Breast epithelium (tissue), 4 donors: Measurements from ENCODE around the gene GPR63. TPM values are rescaled to one million over a fixed set of nuclear protein-coding genes. Genes with fewer than 3 reads are reported as not detected.

Experiments used
- DNase-seq, 2 donors: peaks; one replicate each; pipeline ENCODE4 v3.0.0-alpha.2; 2019; ENCODE audit warnings: low spot score in 2 of 2
- H3K27ac ChIP-seq, 2 donors: fragments of 200-600 bp; sonication (generic) in 1 of 2; one replicate each; pipeline ENCODE4 v1.5.1; 2016 to 2019; ENCODE audit warnings: mild to moderate bottlenecking in 1 of 2
- H3K27me3 ChIP-seq, 2 donors: fragments of 200-600 bp; sonication (generic) in 1 of 2; one replicate each; pipeline versions ENCODE4 v1.5.1 to v1.6.0; 2017 to 2019; ENCODE audit warnings: control low read depth in 1 of 2, mild to moderate bottlenecking in 1 of 2
- H3K36me3 ChIP-seq: fragments of 200-600 bp; one replicate; pipeline ENCODE4 v1.5.1; 2019
- H3K4me1 ChIP-seq, 2 donors: fragments of 200-600 bp; sonication (generic); one replicate each; pipeline ENCODE4 v1.5.1; 2016 to 2019; ENCODE audit warnings: control low read depth in 1 of 2
- H3K4me3 ChIP-seq, 3 donors: fragments of 200-600 bp; sonication (generic); 1 replicate in 2 of 3; 2 replicates in 1 of 3; pipeline ENCODE4 v1.5.1; 2016 to 2019; ENCODE audit warnings: mild to moderate bottlenecking in 3 of 3, moderate library complexity in 2 of 3
- H3K9me3 ChIP-seq, 2 donors: fragments of 200-600 bp; sonication (generic) in 1 of 2; one replicate each; pipeline ENCODE4 v1.5.1; 2016 to 2019; ENCODE audit warnings: control low read depth in 1 of 2
- CTCF ChIP-seq, 3 donors: fragments of 450-650 bp; IDR thresholded peaks; one replicate each; pipeline ENCODE4 v1.5.1; 2016 to 2017; ENCODE audit warnings: antibody characterized with exemption in 3 of 3, mild to moderate bottlenecking in 3 of 3, moderate library complexity in 3 of 3
- POLR2A ChIP-seq: fragments of 450-650 bp; IDR thresholded peaks from one replicate; pipeline ENCODE4 v1.6.1; 2016; ENCODE audit warnings: antibody characterized with exemption, mild to moderate bottlenecking, moderate library complexity
- POLR2AphosphoS5 ChIP-seq, 3 donors: sonication (generic); formaldehyde crosslinking; IDR thresholded peaks; one replicate each; pipeline ENCODE4 v1.6.1; 2017; ENCODE audit warnings: antibody characterized with exemption in 3 of 3
- intact Hi-C: fragments of 100-400 bp; cut with DNase I; formaldehyde crosslinking; loops from one replicate; pipeline ENCODE4 v1.15.1; 2023; ENCODE audit warnings: low total_unique reads
- total RNA-seq, 3 donors: library from RNA; depleted of rRNA; stranded (reverse); fragments of >200 nt; gene quantifications; one replicate each; pipeline ENCODE4 v1.1.0, GENCODE V29; 2016

GPR63 gene
- total RNA-seq, 3 donors from 2014 or later: 0.16 to 1.0 (median 0.98) TPM

DNA sequence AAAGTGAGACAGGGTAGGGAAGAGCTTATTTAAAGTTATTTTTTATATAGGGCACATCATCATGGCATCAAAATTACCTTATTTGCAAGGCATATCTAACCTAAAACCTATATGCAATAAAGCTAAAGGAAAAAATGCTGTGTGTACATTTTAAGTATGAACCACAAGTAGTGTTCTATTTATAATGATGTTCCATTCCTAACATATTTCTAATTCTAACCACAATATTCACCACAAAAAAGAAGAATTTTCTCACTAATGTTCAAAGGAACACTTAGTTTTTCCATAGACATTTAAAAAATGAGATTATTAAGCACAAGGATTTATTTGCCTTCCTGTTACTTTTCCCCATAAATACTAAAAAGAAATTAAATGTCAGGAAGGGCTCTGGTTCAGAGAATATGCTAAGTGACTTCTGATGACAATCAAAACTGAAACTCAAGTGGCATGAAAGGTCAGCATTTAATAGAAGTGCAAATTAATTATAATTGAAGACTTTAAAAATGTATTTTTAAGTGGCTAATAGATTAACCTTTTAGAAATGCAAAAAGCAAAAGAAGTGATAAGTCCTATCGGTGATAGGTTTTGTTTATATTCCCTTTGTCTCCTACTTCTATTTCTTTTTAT lies 25.1 kb downstream of the GPR63 start:
- H3K9me3 ChIP-seq: no peaks in the 10 kb centered on the region
- H3K36me3 ChIP-seq: no peaks in the 10 kb centered on the region
- no peaks in the 10 kb centered on the region for H3K4me1 ChIP-seq
- H3K27me3 ChIP-seq: no peaks in the 10 kb centered on the region
- intact Hi-C loops: no loop called here
- TF ChIP-seq POLR2AphosphoS5 (IDR thresholded peaks at IDR 0.05): no peak
- no peak for DNase-seq
- no peak overlapping the region for H3K4me3 ChIP-seq
- no peak overlapping the region for H3K27ac ChIP-seq

DNA sequence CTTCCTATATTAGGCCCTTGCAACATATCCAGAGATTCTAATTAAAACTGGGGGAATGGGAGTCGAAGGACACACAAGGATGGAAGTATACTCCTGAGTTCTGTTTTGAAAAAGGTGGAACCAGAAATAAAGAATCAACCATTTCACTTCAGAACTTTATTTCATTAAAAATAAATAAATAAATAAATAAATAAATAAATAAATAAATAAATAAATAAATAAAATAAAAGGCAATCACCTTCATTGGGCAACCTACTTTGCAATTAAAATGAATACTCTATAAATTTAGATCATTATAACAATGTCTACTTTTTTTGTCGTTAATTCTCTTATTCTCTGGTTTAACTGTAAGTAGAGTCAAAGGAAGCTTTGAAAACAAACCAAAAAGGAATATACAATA lies 25.6 kb downstream of the GPR63 start:
- no peaks in the 10 kb centered on the region for H3K4me1 ChIP-seq
- intact Hi-C loops: no loop called here
- no peaks in the 10 kb centered on the region for H3K9me3 ChIP-seq
- no peak overlapping the region for H3K27ac ChIP-seq
- DNase-seq: no peak
- TF ChIP-seq POLR2AphosphoS5 (IDR thresholded peaks at IDR 0.05) (no peak), CTCF (IDR thresholded peaks at IDR 0.05) (no peak), POLR2A (no peak)
- no peak overlapping the region for H3K4me3 ChIP-seq
- H3K36me3 ChIP-seq: no peaks in the 10 kb centered on the region
- no peaks in the 10 kb centered on the region for H3K27me3 ChIP-seq

GRCh38 chr6:96811136-96811535 lies 26.1 kb downstream of the GPR63 start:
- no peaks in the 10 kb centered on the region for H3K4me1 ChIP-seq
- no peaks in the 10 kb centered on the region for H3K27me3 ChIP-seq
- H3K27ac ChIP-seq: no peak overlapping the region
- TF ChIP-seq POLR2AphosphoS5 (IDR thresholded peaks at IDR 0.05) (no peak), CTCF (IDR thresholded peaks at IDR 0.05) (no peak), POLR2A (no peak)
- DNase-seq: no peak
- intact Hi-C loops: no loop called here
- H3K36me3 ChIP-seq: no peaks in the 10 kb centered on the region
- no peaks in the 10 kb centered on the region for H3K9me3 ChIP-seq
- no peak overlapping the region for H3K4me3 ChIP-seq

GRCh38 chr6:96809119-96809518 lies 28.2 kb downstream of the GPR63 start:
- Histone ChIP-seq H3K27ac (no peak overlapping the region), H3K27me3 (no peaks in the 10 kb centered on the region)

GRCh38 chr6:96803106-96803481 lies 34.2 kb downstream of the GPR63 start:
- no peak for TF ChIP-seq CTCF (IDR thresholded peaks at IDR 0.05)
- TF ChIP-seq POLR2A: no peak
- no peak for TF ChIP-seq POLR2AphosphoS5 (IDR thresholded peaks at IDR 0.05)
- H3K36me3 ChIP-seq: no peaks in the 10 kb centered on the region
- DNase-seq: no peak
- H3K4me1 ChIP-seq: no peaks in the 10 kb centered on the region
- no peak overlapping the region for H3K27ac ChIP-seq
- intact Hi-C loops: no loop called here
- no peak overlapping the region for H3K4me3 ChIP-seq
- no peaks in the 10 kb centered on the region for H3K9me3 ChIP-seq
- H3K27me3 ChIP-seq: no peaks in the 10 kb centered on the region

More at GRCh38 chr6:96809119-96809518, 28.2 kb downstream of the GPR63 start:
- no peak for DNase-seq
- no peak overlapping the region for H3K4me3 ChIP-seq
- H3K9me3 ChIP-seq: no peaks in the 10 kb centered on the region
- no peaks in the 10 kb centered on the region for H3K36me3 ChIP-seq
- no peaks in the 10 kb centered on the region for H3K4me1 ChIP-seq
- intact Hi-C loops: no loop called here
- TF ChIP-seq POLR2A (no peak), POLR2AphosphoS5 (IDR thresholded peaks at IDR 0.05) (no peak), CTCF (IDR thresholded peaks at IDR 0.05) (no peak)

- Histone ChIP-seq H3K36me3 (no peaks in the 10 kb centered on the region), H3K27ac (no peak overlapping the region), H3K4me3 (no peak overlapping the region), H3K9me3 (no peaks in the 10 kb centered on the region), H3K27me3 (no peaks in the 10 kb centered on the region), H3K4me1 (no peaks in the 10 kb centered on the region)
- no peak for TF ChIP-seq POLR2A
- no peak for TF ChIP-seq CTCF (IDR thresholded peaks at IDR 0.05)
- no peak for TF ChIP-seq POLR2AphosphoS5 (IDR thresholded peaks at IDR 0.05)
- DNase-seq: no peak
- intact Hi-C loops: no loop called here
Measured at GRCh38 chr6:96795481-96795880, 41.8 kb downstream of the GPR63 start.
